Endothelial cell (in vitro differentiated cells): ENCODE measurements around the gene ACIN1. TPM values are rescaled to one million over a fixed set of nuclear protein-coding genes. Genes with fewer than 3 reads are reported as not detected.

ENCODE experiments used
- DNase-seq: peaks from one replicate; pipeline ENCODE4 v3.0.0; 2021; ENCODE audit warnings: low spot score
- H3K27ac Mint-ChIP-seq: one replicate; pipeline ENCODE4 v1.8.0; 2021; ENCODE audit warnings: mixed read lengths, inconsistent platforms; ENCODE audit not compliant: unreplicated experiment
- H3K27me3 Mint-ChIP-seq: one replicate; pipeline ENCODE4 v1.8.0; 2021; ENCODE audit warnings: mild to moderate bottlenecking, moderate library complexity, mixed read lengths, inconsistent platforms; ENCODE audit not compliant: unreplicated experiment
- H3K36me3 Mint-ChIP-seq: one replicate; pipeline ENCODE4 v1.8.0; 2021; ENCODE audit warnings: mild to moderate bottlenecking, low read depth, mixed read lengths, inconsistent platforms; ENCODE audit not compliant: unreplicated experiment
- H3K4me1 Mint-ChIP-seq: one replicate; pipeline ENCODE4 v1.8.0; 2021; ENCODE audit warnings: mild to moderate bottlenecking, mixed read lengths, inconsistent platforms; ENCODE audit not compliant: unreplicated experiment
- H3K4me3 Mint-ChIP-seq: one replicate; pipeline ENCODE4 v1.8.0; 2021; ENCODE audit warnings: mild to moderate bottlenecking, mixed read lengths, inconsistent platforms; ENCODE audit not compliant: unreplicated experiment
- H3K9me3 Mint-ChIP-seq: one replicate; pipeline ENCODE4 v1.8.0; 2021; ENCODE audit warnings: mixed read lengths, inconsistent platforms; ENCODE audit not compliant: unreplicated experiment
- CTCF ChIP-seq: fragments of 200-600 bp; sonication (generic); IDR thresholded peaks from one replicate; pipeline ENCODE4 v1.5.0; 2021; ENCODE audit warnings: antibody characterized with exemption; ENCODE audit not compliant: unreplicated experiment
- total RNA-seq: library from RNA; stranded (reverse); fragmentation: NEBNext Ultra II Directional; extraction: Animal tissue kit (Norgen Biotek cat#: 25700); gene quantifications from one replicate; pipeline ENCODE4 v1.2.1, GENCODE V29; 2021; ENCODE audit not compliant: unreplicated experiment

Gene ACIN1
- total RNA-seq, 1 donor from 2014 or later = 226 TPM

- Mint-ChIP-seq H3K4me3 (peak overlapping the region; percentile 91), H3K27me3 (no peaks in the 10 kb centered on the region), H3K27ac (peak overlapping the region; percentile 98), H3K36me3 (no peaks in the 10 kb centered on the region), H3K9me3 (no peaks in the 10 kb centered on the region), H3K4me1 (peaks cover 16% of the 10 kb centered on the region)
- no peak for TF ChIP-seq CTCF
- DNase-seq = no peak
Measured at GRCh38 chr14:23009483-23009938, 85.4 kb downstream of the ACIN1 start.

- Mint-ChIP-seq H3K27me3 (no peaks in the 10 kb centered on the region), H3K27ac (no peak overlapping the region), H3K36me3 (no peaks in the 10 kb centered on the region), H3K4me1 (peaks cover 16% of the 10 kb centered on the region), H3K4me3 (peak overlapping the region; percentile 29), H3K9me3 (no peaks in the 10 kb centered on the region)
- TF ChIP-seq CTCF = no peak
- DNase-seq = no peak
Measured at GRCh38 chr14:23008831-23009230, 86.1 kb downstream of the ACIN1 start.

Other genes starting within 250 kb of the ACIN1 start
- 105 TPM for gene LRP10, start 223.4 kb downstream of the ACIN1 start, total RNA-seq
- gene REM2, start 211.9 kb downstream of the ACIN1 start, total RNA-seq = 0.36 TPM
- 52.4 TPM for gene RBM23, start 176.0 kb downstream of the ACIN1 start, total RNA-seq
- 57.9 TPM for gene PRMT5, start 165.8 kb downstream of the ACIN1 start, total RNA-seq
- gene HAUS4, start 138.0 kb downstream of the ACIN1 start, total RNA-seq = 35.5 TPM
- 7.2 TPM for gene AJUBA, start 112.6 kb downstream of the ACIN1 start, total RNA-seq
- 9.0 TPM for gene C14orf93, start 85.0 kb downstream of the ACIN1 start, total RNA-seq
- 177 TPM for gene PSMB5, start 60.2 kb downstream of the ACIN1 start, total RNA-seq
- gene PSMB11, start 52.9 kb downstream of the ACIN1 start, total RNA-seq = not detected
- 13.6 TPM for gene CDH24, start 37.6 kb downstream of the ACIN1 start, total RNA-seq
- gene C14orf119, start 369 bp upstream of the ACIN1 start, total RNA-seq = 55.2 TPM
- not detected for gene CIROP, start 9.9 kb upstream of the ACIN1 start, total RNA-seq
- not detected for gene CEBPE, start 24.1 kb upstream of the ACIN1 start, total RNA-seq
- 24.3 TPM for gene SLC7A8, start 88.5 kb upstream of the ACIN1 start, total RNA-seq
- not detected for gene RNF212B, start 142.8 kb upstream of the ACIN1 start, total RNA-seq
- gene HOMEZ, start 191.0 kb upstream of the ACIN1 start, total RNA-seq = 21.7 TPM
- 8.4 TPM for gene PPP1R3E, start 207.7 kb upstream of the ACIN1 start, total RNA-seq
- 22.0 TPM for gene BCL2L2, start 211.7 kb upstream of the ACIN1 start, total RNA-seq
- gene PABPN1, start 226.3 kb upstream of the ACIN1 start, total RNA-seq = 191 TPM